ENCODE measurements around the gene HIC1.
"Not testable (repeated sequence)": the region's sequence is repeated elsewhere in the genome, so short reads cannot be mapped to it uniquely, and the experiment has no call there.

Gene HIC1

GRCh38 chr17:2054512-2055291 lies at the start of gene HIC1:
TSS of gene HIC1 (plus strand) at chr17:2055103. CDS start at chr17:2056691, 1,588 bp downstream.
- Histone ChIP-seq H3K9me3 (ENCODE audit: control insufficient read depth, low read length) (no peaks in the 10 kb centered on the region), H3K36me3 (ENCODE audit: control insufficient read depth, insufficient read depth, low read length) (no peaks in the 10 kb centered on the region), H3K9ac (ENCODE audit: low read length) (peak within 1 kb of the TSS; percentile 57), H3K4me1 (ENCODE audit: control insufficient read depth, insufficient read depth, low read length) (peaks cover 43% of the 10 kb centered on the region), H3K4me3 (ENCODE audit: low read length) (no peak within 1 kb of the TSS), H3K27me3 (ENCODE audit: control insufficient read depth, insufficient read depth, low read length) (peaks cover 72% of the 10 kb centered on the region)

- H3K9me3 ChIP-seq (ENCODE audit: control insufficient read depth, low read length), result no peaks in the 10 kb centered on the region
- peaks cover 11% of the 10 kb centered on the region for H3K4me1 ChIP-seq (ENCODE audit: control insufficient read depth, insufficient read depth, low read length)
- H3K27me3 ChIP-seq (ENCODE audit: control insufficient read depth, insufficient read depth, low read length), result no peaks in the 10 kb centered on the region
- no peak overlapping the region for H3K4me3 ChIP-seq (ENCODE audit: low read length)
- no peaks in the 10 kb centered on the region for H3K36me3 ChIP-seq (ENCODE audit: control insufficient read depth, insufficient read depth, low read length)
- H3K9ac ChIP-seq (ENCODE audit: low read length), result no peak overlapping the region
These were observed 46.4 kb upstream of the HIC1 start for GRCh38 chr17:2008332-2009126.

GRCh38 chr17:2009737-2010136 lies 45.2 kb upstream of the HIC1 start:
- H3K9me3 ChIP-seq (ENCODE audit: control insufficient read depth, low read length), result no peaks in the 10 kb centered on the region
- no peaks in the 10 kb centered on the region for H3K27me3 ChIP-seq (ENCODE audit: control insufficient read depth, insufficient read depth, low read length)
- H3K4me1 ChIP-seq (ENCODE audit: control insufficient read depth, insufficient read depth, low read length), result peaks cover 11% of the 10 kb centered on the region
- no peak overlapping the region for H3K4me3 ChIP-seq (ENCODE audit: low read length)
- no peaks in the 10 kb centered on the region for H3K36me3 ChIP-seq (ENCODE audit: control insufficient read depth, insufficient read depth, low read length)
- no peak overlapping the region for H3K9ac ChIP-seq (ENCODE audit: low read length)

- Histone ChIP-seq H3K9me3 (ENCODE audit: control insufficient read depth, low read length) (no peaks in the 10 kb centered on the region), H3K4me1 (ENCODE audit: control insufficient read depth, insufficient read depth, low read length) (peaks cover 11% of the 10 kb centered on the region), H3K4me3 (ENCODE audit: low read length) (no peak overlapping the region), H3K36me3 (ENCODE audit: control insufficient read depth, insufficient read depth, low read length) (no peaks in the 10 kb centered on the region), H3K9ac (ENCODE audit: low read length) (no peak overlapping the region), H3K27me3 (ENCODE audit: control insufficient read depth, insufficient read depth, low read length) (peaks cover 4% of the 10 kb centered on the region)
These were observed 43.2 kb upstream of the HIC1 start for GRCh38 chr17:2011411-2012371.

GRCh38 chr17:2012499-2012898 lies 42.4 kb upstream of the HIC1 start:
- Histone ChIP-seq H3K27me3 (ENCODE audit: control insufficient read depth, insufficient read depth, low read length) (peaks cover 4% of the 10 kb centered on the region), H3K4me1 (ENCODE audit: control insufficient read depth, insufficient read depth, low read length) (peaks cover 11% of the 10 kb centered on the region), H3K36me3 (ENCODE audit: control insufficient read depth, insufficient read depth, low read length) (no peaks in the 10 kb centered on the region), H3K4me3 (ENCODE audit: low read length) (no peak overlapping the region), H3K9ac (ENCODE audit: low read length) (no peak overlapping the region), H3K9me3 (ENCODE audit: control insufficient read depth, low read length) (no peaks in the 10 kb centered on the region)

- H3K9ac ChIP-seq (ENCODE audit: low read length); H3K9me3 ChIP-seq (ENCODE audit: control insufficient read depth, low read length); H3K36me3 ChIP-seq (ENCODE audit: control insufficient read depth, insufficient read depth, low read length); H3K4me3 ChIP-seq (ENCODE audit: low read length): not testable (repeated sequence)
- peaks cover 11% of the 10 kb centered on the region for H3K4me1 ChIP-seq (ENCODE audit: control insufficient read depth, insufficient read depth, low read length)
- H3K27me3 ChIP-seq (ENCODE audit: control insufficient read depth, insufficient read depth, low read length), result peaks cover 10% of the 10 kb centered on the region
These were observed 41.5 kb upstream of the HIC1 start for GRCh38 chr17:2013220-2013993.

GRCh38 chr17:2013994-2014317 lies 40.9 kb upstream of the HIC1 start:
- Histone ChIP-seq H3K4me3 (ENCODE audit: low read length) (no peak overlapping the region), H3K27me3 (ENCODE audit: control insufficient read depth, insufficient read depth, low read length) (peaks cover 11% of the 10 kb centered on the region), H3K36me3 (ENCODE audit: control insufficient read depth, insufficient read depth, low read length) (no peaks in the 10 kb centered on the region), H3K9me3 (ENCODE audit: control insufficient read depth, low read length) (no peaks in the 10 kb centered on the region), H3K4me1 (ENCODE audit: control insufficient read depth, insufficient read depth, low read length) (peaks cover 11% of the 10 kb centered on the region), H3K9ac (ENCODE audit: low read length) (no peak overlapping the region)

- peaks cover 11% of the 10 kb centered on the region for H3K4me1 ChIP-seq (ENCODE audit: control insufficient read depth, insufficient read depth, low read length)
- H3K27me3 ChIP-seq (ENCODE audit: control insufficient read depth, insufficient read depth, low read length), result peaks cover 23% of the 10 kb centered on the region
- H3K36me3 ChIP-seq (ENCODE audit: control insufficient read depth, insufficient read depth, low read length), result no peaks in the 10 kb centered on the region
- H3K9ac ChIP-seq (ENCODE audit: low read length), result no peak overlapping the region
- no peak overlapping the region for H3K4me3 ChIP-seq (ENCODE audit: low read length)
- no peaks in the 10 kb centered on the region for H3K9me3 ChIP-seq (ENCODE audit: control insufficient read depth, low read length)
These were observed 39.6 kb upstream of the HIC1 start for GRCh38 chr17:2015314-2015713.

GRCh38 chr17:2016494-2016893 lies 38.4 kb upstream of the HIC1 start:
- H3K4me1 ChIP-seq (ENCODE audit: control insufficient read depth, insufficient read depth, low read length), result peaks cover 7% of the 10 kb centered on the region
- peaks cover 27% of the 10 kb centered on the region for H3K27me3 ChIP-seq (ENCODE audit: control insufficient read depth, insufficient read depth, low read length)
- H3K9me3 ChIP-seq (ENCODE audit: control insufficient read depth, low read length), result no peaks in the 10 kb centered on the region
- H3K9ac ChIP-seq (ENCODE audit: low read length), result no peak overlapping the region
- H3K4me3 ChIP-seq (ENCODE audit: low read length), result no peak overlapping the region
- H3K36me3 ChIP-seq (ENCODE audit: control insufficient read depth, insufficient read depth, low read length), result no peaks in the 10 kb centered on the region

GRCh38 chr17:2017274-2017941 lies 37.5 kb upstream of the HIC1 start:
- Histone ChIP-seq H3K9me3 (ENCODE audit: control insufficient read depth, low read length) (no peaks in the 10 kb centered on the region), H3K9ac (ENCODE audit: low read length) (no peak overlapping the region), H3K36me3 (ENCODE audit: control insufficient read depth, insufficient read depth, low read length) (no peaks in the 10 kb centered on the region), H3K27me3 (ENCODE audit: control insufficient read depth, insufficient read depth, low read length) (peaks cover 29% of the 10 kb centered on the region), H3K4me1 (ENCODE audit: control insufficient read depth, insufficient read depth, low read length) (no peaks in the 10 kb centered on the region), H3K4me3 (ENCODE audit: low read length) (no peak overlapping the region)

Data from mucosa of stomach (tissue), 1 donor.